ENCODE measurements around the gene TMEM92.

- TF ChIP-seq CTCF (IDR thresholded peaks at IDR 0.05): no peak
- TF ChIP-seq EP300 (IDR thresholded peaks at IDR 0.05): no peak
- TF ChIP-seq POLR2AphosphoS5 (IDR thresholded peaks at IDR 0.05): no peak
These were observed 54.4 kb downstream of the TMEM92 start for GRCh38 chr17:50328363-50329325.
